Suprapubic skin (tissue), 4 donors: Measurements from ENCODE around the gene EXOC3L4. TPM values are rescaled to one million over a fixed set of nuclear protein-coding genes. Genes with fewer than 3 reads are reported as not detected.
A peak's percentile ranks its signal among the peaks of the same experiment; 100 is the strongest.

Source experiments
- DNase-seq, 2 donors: peaks; one replicate each; pipeline ENCODE4 v3.0.0-alpha.2; 2019; ENCODE audit warnings: low spot score in 2 of 2
- H3K27ac ChIP-seq: fragments of 200-600 bp; sonication (generic); one replicate; pipeline ENCODE4 v1.5.1; 2019
- H3K27me3 ChIP-seq: fragments of 200-600 bp; sonication (generic); one replicate; pipeline ENCODE4 v1.5.1; 2019
- H3K36me3 ChIP-seq: fragments of 200-600 bp; sonication (generic); one replicate; pipeline ENCODE4 v1.5.1; 2019
- H3K4me1 ChIP-seq: fragments of 200-600 bp; sonication (generic); one replicate; pipeline ENCODE4 v1.5.1; 2019
- H3K4me3 ChIP-seq: fragments of 200-600 bp; sonication (generic); one replicate; pipeline ENCODE4 v1.5.1; 2019; ENCODE audit warnings: mild to moderate bottlenecking
- H3K9me3 ChIP-seq: fragments of 200-600 bp; sonication (generic); one replicate; pipeline ENCODE4 v1.5.1; 2019
- EP300 ChIP-seq: sonication (generic); formaldehyde crosslinking; IDR thresholded peaks from one replicate; pipeline ENCODE4 v1.6.1; 2017; ENCODE audit warnings: antibody characterized with exemption
- POLR2A ChIP-seq, 2 donors: fragments of 450-650 bp; IDR thresholded peaks; one replicate each; pipeline ENCODE4 v1.6.1; 2017; ENCODE audit warnings: antibody characterized with exemption in 2 of 2, mild to moderate bottlenecking in 2 of 2, moderate library complexity in 2 of 2
- POLR2AphosphoS5 ChIP-seq, 3 donors: sonication (generic); formaldehyde crosslinking; IDR thresholded peaks; one replicate each; pipeline ENCODE4 v1.6.1; 2017; ENCODE audit warnings: antibody characterized with exemption in 3 of 3
- WGBS: methylation state at CpG from one replicate; pipeline ENCODE4 v1.1.5; 2018; 5-methylcytosine and 5-hydroxymethylcytosine counted together
- total RNA-seq, 4 donors: library from RNA; depleted of rRNA; stranded (reverse); fragments of >200 nt; gene quantifications; one replicate each; pipeline ENCODE4 v1.1.0, GENCODE V29; 2016
- TF ChIP-seq, protein P1 (sequence below), 2 donors: fragments of 200-600 bp in 1 of 2; fragments of 450-650 bp in 1 of 2; sonication (generic) in 1 of 2; IDR thresholded peaks; one replicate each; pipeline ENCODE4 v1.5.1; 2016 to 2019; ENCODE audit warnings: antibody characterized with exemption in 2 of 2, mild to moderate bottlenecking in 1 of 2, moderate library complexity in 1 of 2

EXOC3L4 gene
- total RNA-seq, 4 donors from 2014 or later: 1.5 TPM; not detected in 3

DNA sequence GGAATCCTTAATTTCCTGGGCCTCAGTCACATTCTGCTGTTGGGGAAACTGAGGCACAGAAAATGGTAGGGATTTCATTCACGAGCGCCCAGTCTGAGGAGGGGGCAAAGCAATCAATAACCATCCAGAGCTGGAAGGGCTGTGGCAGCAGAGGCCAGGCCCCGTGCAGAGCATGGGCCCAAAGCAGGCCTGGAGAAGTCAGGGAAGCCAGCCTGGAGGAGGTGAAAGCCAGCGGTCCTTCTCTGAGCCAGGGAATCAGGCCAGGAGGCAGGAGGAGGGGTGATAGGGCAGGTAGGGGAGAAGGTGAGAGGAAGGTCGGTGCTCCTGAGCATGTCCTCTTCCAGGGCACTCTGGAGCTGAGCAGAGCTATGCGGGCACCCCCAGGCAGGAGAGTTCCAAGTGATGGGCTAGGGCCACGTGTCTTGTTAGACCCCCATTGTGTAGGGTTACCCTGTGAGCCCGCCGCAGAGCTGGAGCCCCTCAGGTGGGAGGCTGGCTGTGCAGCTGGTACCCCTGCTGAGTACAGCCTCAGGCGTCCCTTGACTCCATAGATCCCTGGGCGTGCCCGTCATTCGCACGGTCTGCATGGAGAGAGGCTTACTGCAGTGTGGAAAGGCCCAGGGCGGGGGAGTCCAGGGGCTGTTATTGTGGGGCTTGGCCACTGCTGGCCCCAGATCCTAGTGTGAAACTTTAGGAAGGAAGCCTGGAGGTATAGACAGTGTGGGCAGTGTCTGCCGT is 33.5 kb downstream of the EXOC3L4 start:
- peaks cover 32% of the 10 kb centered on the region for H3K36me3 ChIP-seq
- peaks cover 81% of the 10 kb centered on the region for H3K4me1 ChIP-seq
- TF ChIP-seq EP300 (no peak), POLR2AphosphoS5 (IDR thresholded peaks at IDR 0.05) (no peak), POLR2A (IDR thresholded peaks at IDR 0.05) (no peak)
- TF ChIP-seq, protein P1, sequence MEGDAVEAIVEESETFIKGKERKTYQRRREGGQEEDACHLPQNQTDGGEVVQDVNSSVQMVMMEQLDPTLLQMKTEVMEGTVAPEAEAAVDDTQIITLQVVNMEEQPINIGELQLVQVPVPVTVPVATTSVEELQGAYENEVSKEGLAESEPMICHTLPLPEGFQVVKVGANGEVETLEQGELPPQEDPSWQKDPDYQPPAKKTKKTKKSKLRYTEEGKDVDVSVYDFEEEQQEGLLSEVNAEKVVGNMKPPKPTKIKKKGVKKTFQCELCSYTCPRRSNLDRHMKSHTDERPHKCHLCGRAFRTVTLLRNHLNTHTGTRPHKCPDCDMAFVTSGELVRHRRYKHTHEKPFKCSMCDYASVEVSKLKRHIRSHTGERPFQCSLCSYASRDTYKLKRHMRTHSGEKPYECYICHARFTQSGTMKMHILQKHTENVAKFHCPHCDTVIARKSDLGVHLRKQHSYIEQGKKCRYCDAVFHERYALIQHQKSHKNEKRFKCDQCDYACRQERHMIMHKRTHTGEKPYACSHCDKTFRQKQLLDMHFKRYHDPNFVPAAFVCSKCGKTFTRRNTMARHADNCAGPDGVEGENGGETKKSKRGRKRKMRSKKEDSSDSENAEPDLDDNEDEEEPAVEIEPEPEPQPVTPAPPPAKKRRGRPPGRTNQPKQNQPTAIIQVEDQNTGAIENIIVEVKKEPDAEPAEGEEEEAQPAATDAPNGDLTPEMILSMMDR (IDR thresholded peaks at IDR 0.05): no peak
- peak in 1 of 2 donors; percentile 80 for DNase-seq
- no peaks in the 10 kb centered on the region for H3K9me3 ChIP-seq
- 76% methylated on average over 10 of the region's 16 CpGs for WGBS
- H3K27me3 ChIP-seq: peaks cover 6% of the 10 kb centered on the region
- peak overlapping the region; percentile 42 for H3K4me3 ChIP-seq
- peak overlapping the region; percentile 54 for H3K27ac ChIP-seq

DNA sequence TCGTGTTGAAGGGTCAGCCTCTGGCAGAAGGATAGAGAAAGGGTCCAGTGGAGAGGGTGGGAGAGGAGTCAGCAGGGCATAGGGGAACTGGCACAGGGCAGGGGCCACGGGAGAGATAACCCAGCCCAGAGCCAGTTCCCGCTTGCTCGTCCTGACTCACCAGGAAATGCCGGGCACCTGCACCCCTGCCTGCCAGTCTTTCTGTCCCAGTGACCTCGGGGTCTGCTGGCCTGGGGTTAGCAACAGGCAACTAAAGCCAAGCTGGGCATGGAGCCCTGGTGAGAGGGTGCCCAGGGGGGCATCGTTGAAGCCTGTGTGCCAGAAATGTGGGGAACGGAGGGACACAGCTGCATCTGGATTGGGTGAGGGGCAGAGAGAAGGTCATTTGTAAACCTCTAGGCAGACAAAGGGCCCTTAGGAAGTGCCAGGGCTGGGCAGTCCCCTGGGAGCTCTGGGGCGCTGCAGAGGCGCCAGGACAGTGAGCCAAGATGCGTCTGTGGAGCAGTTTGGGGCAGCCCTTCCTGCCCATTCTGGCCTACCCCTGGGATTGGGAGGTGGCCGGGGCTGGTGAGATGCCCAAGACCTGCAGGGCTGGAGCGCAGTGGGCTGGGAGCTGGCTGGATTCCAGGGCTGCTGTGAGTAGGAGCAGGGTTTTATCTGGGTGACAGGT is 34.2 kb downstream of the EXOC3L4 start:
- TF ChIP-seq EP300 (no peak), POLR2AphosphoS5 (IDR thresholded peaks at IDR 0.05) (no peak), POLR2A (IDR thresholded peaks at IDR 0.05) (no peak)
- TF ChIP-seq, protein P1 (IDR thresholded peaks at IDR 0.05): no peak
- WGBS: 46% methylated on average over 9 of the region's 13 CpGs
- peaks cover 39% of the 10 kb centered on the region for H3K36me3 ChIP-seq
- H3K27ac ChIP-seq: peak overlapping the region; percentile 54
- no peaks in the 10 kb centered on the region for H3K27me3 ChIP-seq
- no peak overlapping the region for H3K4me3 ChIP-seq
- peaks cover 74% of the 10 kb centered on the region for H3K4me1 ChIP-seq
- no peaks in the 10 kb centered on the region for H3K9me3 ChIP-seq
- DNase-seq: no peak

DNA sequence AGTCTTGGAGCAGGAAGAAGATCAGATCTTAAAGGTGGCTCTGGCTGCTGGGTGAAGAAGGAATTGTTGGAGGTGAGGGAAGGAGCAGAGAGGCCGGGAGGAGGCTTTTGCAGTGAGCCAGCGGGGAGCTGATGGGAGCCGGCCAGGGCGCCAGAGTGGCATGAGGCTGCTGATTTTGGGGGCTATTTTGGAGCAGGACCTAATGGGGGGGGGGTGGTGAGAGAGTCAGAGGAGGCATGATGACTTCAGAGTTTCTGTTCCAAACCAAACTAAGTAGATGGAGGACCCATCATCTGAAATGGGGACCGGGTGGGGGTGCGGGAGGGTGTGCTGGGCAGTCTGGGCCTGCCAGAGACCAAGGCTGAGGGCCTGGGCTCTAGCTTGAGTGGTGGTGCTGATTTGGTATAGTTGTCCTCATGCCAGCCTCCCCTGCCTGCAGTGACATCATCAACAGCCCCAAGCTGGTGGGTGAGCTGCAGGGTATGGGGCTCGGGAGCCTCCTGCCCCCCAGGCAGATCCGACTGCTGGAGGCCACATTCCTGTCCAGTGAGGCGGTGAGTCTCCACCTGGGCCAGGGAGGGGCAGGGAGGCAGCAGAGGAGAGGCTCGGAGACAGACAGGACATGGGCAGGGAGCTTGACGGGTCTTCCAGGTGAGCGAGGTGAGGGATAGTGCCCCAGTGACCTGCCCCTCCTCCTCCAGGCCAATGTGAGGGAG is 34.9 kb downstream of the EXOC3L4 start:
- no peaks in the 10 kb centered on the region for H3K27me3 ChIP-seq
- H3K9me3 ChIP-seq: no peaks in the 10 kb centered on the region
- 81% methylated on average over 12 of the region's 12 CpGs for whole genome bisulfite sequencing
- TF ChIP-seq POLR2AphosphoS5 (IDR thresholded peaks at IDR 0.05) (no peak), POLR2A (IDR thresholded peaks at IDR 0.05) (no peak), EP300 (no peak)
- TF ChIP-seq, protein P1 (IDR thresholded peaks at IDR 0.05): no peak
- peaks cover 67% of the 10 kb centered on the region for H3K4me1 ChIP-seq
- DNase-seq: no peak
- H3K27ac ChIP-seq: no peak overlapping the region
- H3K4me3 ChIP-seq: no peak overlapping the region
- peaks cover 46% of the 10 kb centered on the region for H3K36me3 ChIP-seq

DNA sequence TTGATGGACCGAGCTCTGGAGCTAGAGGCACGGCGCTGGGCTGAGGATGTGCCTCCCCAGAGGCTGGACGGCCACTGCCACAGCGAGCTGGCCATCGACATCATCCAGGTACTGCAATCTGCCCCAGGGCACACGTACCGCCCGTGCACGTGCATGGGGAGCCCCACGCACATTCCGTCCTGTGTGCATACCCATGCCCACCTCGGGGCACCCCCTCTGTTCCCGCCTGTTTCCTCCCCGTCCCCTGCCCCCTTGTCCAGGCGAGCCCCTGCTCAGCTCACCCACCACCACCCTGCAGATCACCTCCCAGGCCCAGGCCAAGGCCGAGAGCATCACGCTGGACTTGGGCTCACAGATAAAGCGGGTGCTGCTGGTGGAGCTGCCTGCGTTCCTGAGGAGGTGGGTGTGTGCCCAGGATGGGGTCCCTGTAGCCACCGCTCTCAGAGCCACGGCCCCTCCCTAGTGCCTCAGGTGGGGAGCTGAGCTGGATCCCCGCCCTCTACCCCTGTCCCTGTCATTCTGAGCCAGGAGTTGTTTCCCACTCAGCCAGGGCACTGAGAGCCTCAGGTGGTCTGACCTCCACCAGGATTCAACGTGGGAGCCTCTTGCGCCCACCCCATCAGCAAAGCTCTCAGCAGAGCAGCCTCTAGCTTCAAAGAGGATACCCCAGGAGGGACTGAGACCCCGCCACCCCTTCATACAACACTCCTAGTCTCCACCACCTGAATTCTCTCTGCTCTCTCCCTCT is 35.7 kb downstream of the EXOC3L4 start:
- peaks cover 59% of the 10 kb centered on the region for H3K4me1 ChIP-seq
- H3K27me3 ChIP-seq: no peaks in the 10 kb centered on the region
- H3K36me3 ChIP-seq: peaks cover 53% of the 10 kb centered on the region
- no peak for TF ChIP-seq POLR2AphosphoS5 (IDR thresholded peaks at IDR 0.05)
- no peaks in the 10 kb centered on the region for H3K9me3 ChIP-seq
- DNase-seq: no peak
- WGBS: 93% methylated on average over 3 of the region's 26 CpGs
- no peak overlapping the region for H3K27ac ChIP-seq
- no peak overlapping the region for H3K4me3 ChIP-seq

DNA sequence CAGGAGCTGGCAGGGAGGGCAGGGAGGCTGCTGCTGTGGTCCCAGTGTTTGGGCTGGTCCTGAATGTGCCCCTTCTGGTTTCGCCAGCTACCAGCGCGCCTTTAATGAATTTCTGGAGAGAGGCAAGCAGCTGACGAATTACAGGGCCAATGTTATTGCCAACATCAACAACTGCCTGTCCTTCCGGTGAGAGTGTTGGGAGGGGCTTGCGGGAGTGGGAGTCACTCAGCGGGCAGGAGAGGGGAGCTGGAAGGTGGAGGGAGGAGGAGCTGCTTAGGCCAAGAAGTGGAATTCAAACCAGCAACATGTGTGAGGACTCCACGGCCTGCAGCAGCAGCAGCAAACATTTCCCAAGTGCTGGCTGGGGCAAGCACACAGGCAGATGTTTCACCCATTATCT is 36.4 kb downstream of the EXOC3L4 start:
- TF ChIP-seq, protein P1 (IDR thresholded peaks at IDR 0.05): no peak
- TF ChIP-seq POLR2A (IDR thresholded peaks at IDR 0.05): no peak
- TF ChIP-seq POLR2AphosphoS5 (IDR thresholded peaks at IDR 0.05): no peak
- TF ChIP-seq EP300: no peak
- 38% methylated on average over 8 of the region's 8 CpGs for WGBS
- no peak for DNase-seq
- Histone ChIP-seq H3K9me3 (no peaks in the 10 kb centered on the region), H3K27ac (peak overlapping the region; percentile 3), H3K27me3 (no peaks in the 10 kb centered on the region), H3K4me1 (peaks cover 52% of the 10 kb centered on the region), H3K4me3 (no peak overlapping the region), H3K36me3 (peaks cover 61% of the 10 kb centered on the region)
